GM12878 (cell line): Measurements from ENCODE around the gene POU2F1. TPM values are rescaled to one million over a fixed set of nuclear protein-coding genes. Genes with fewer than 3 reads are reported as not detected.

Source experiments
- ATAC-seq: fragments of 200-7000 bp; cut with Tn5 transposase; 3 replicates; pipeline ENCODE4 v1.9.1; 2020; ENCODE audit warnings: mild to moderate bottlenecking, moderate library complexity
- BruUV-seq: library from RNA; stranded (reverse); fragments of 400-500 nt; replicated peaks from 2 replicates; lab custom pipeline; 2021; lab: Mats Ljungman, UMichigan
- CTCF ChIA-PET: fragments of 300-600 bp; sonication (Branson Sonifier 250); formaldehyde crosslinking; extraction: SDS; loops from one replicate; lab custom pipeline; 2021; ENCODE audit warnings: inconsistent platforms; lab: Yijun Ruan, JAX
- POLR2A ChIA-PET: fragments of 350-600 bp; formaldehyde crosslinking; extraction: SDS; loops from one replicate; lab custom pipeline; 2021; ENCODE audit warnings: inconsistent platforms; lab: Charles Lee
- RAD21 ChIA-PET: fragments of 300-600 bp; sonication (Branson Sonifier 250); formaldehyde crosslinking; loops from one replicate; lab custom pipeline; 2023; ENCODE audit warnings: antibody characterized with exemption; ENCODE audit not compliant: unreplicated experiment; lab: Charles Lee
- SMC1A ChIA-PET: fragments of 300-600 bp; sonication (Branson Sonifier 250); formaldehyde crosslinking; loops from one replicate; lab custom pipeline; 2023; ENCODE audit not compliant: unreplicated experiment, uncharacterized antibody; lab: Charles Lee
- DNase-seq: peaks from one replicate; pipeline ENCODE4 v3.0.0-alpha.2; 2011; ENCODE audit warnings: low read depth, low spot score
- FAIRE-seq: peaks from 3 replicates; lab custom pipeline; 2011; peaks lifted over from hg19 to GRCh38; lab: Jason Lieb, UNC
- H2AFZ ChIP-seq: 2 replicates; pipeline ENCODE4 v1.6.0; 2011; ENCODE audit warnings: low read depth, low read length, control low read depth; ENCODE audit not compliant: control insufficient read depth
- H3K27ac ChIP-seq: 2 replicates; pipeline ENCODE4 v1.5.1; 2011; ENCODE audit warnings: control low read depth; ENCODE audit not compliant: control insufficient read depth, insufficient read depth
- H3K27me3 ChIP-seq, 2 experiments: replicated peaks in 1 of 2; 2 replicates each; pipeline versions ENCODE4 v1.6.0 to v1.6.1; 2011; ENCODE audit warnings: low read length in 1 of 2; ENCODE audit not compliant: control insufficient read depth in 2 of 2, insufficient read depth in 2 of 2
- H3K36me3 ChIP-seq, 2 experiments: 2 replicates each; pipeline ENCODE4 v1.5.1; 2011; ENCODE audit warnings: low read length in 1 of 2; ENCODE audit not compliant: control insufficient read depth in 2 of 2, insufficient read depth in 2 of 2
- H3K4me1 ChIP-seq: 2 replicates; pipeline ENCODE4 v1.6.1; 2011; ENCODE audit warnings: mild to moderate bottlenecking, low read length, moderate library complexity, mixed read lengths; ENCODE audit not compliant: control insufficient read depth, insufficient read depth
- H3K4me2 ChIP-seq: 2 replicates; pipeline ENCODE4 v1.6.0; 2011; ENCODE audit warnings: control low read depth; ENCODE audit not compliant: control insufficient read depth, insufficient read depth
- H3K4me3 ChIP-seq: fragments of 200-600 bp; sonication (generic); 2 replicates; pipeline ENCODE4 v1.5.1; 2016
- H3K79me2 ChIP-seq: 2 replicates; pipeline ENCODE4 v1.6.0; 2011; ENCODE audit warnings: low read length; ENCODE audit not compliant: control insufficient read depth, insufficient read depth
- H3K9ac ChIP-seq: 2 replicates; pipeline ENCODE4 v1.8.0; 2011; ENCODE audit warnings: low read length, control low read depth, mixed read lengths; ENCODE audit not compliant: control insufficient read depth, insufficient read depth
- H3K9me3 ChIP-seq: replicated peaks from 3 replicates; pipeline ENCODE4 v1.5.1; 2011; ENCODE audit warnings: mild to moderate bottlenecking, low read length; ENCODE audit not compliant: control insufficient read depth, insufficient read depth
- H4K20me1 ChIP-seq: 2 replicates; pipeline ENCODE4 v1.6.0; 2011; ENCODE audit not compliant: control insufficient read depth, insufficient read depth
- ATF7 ChIP-seq: fragments of 450-650 bp; IDR thresholded peaks from 2 replicates; pipeline ENCODE4 v1.6.1; 2016; ENCODE audit warnings: low read depth, mild to moderate bottlenecking
- BACH1 ChIP-seq: fragments of 450-650 bp; IDR thresholded peaks from 2 replicates; pipeline ENCODE4 v1.6.1; 2017; ENCODE audit warnings: mild to moderate bottlenecking, borderline replicate concordance
- BHLHE40 ChIP-seq, 2 experiments: fragments of 450-650 bp in 1 of 2; IDR thresholded peaks; 2 replicates each; pipeline ENCODE4 v1.6.1; 2011 to 2017; ENCODE audit warnings: low read depth in 2 of 2, borderline replicate concordance in 1 of 2, improper control_type of control experiment in 1 of 2, low read length in 1 of 2, mild to moderate bottlenecking in 1 of 2
- CBX3 ChIP-seq: fragments of 200-600 bp; sonication (generic); IDR thresholded peaks from 2 replicates; pipeline ENCODE4 v1.6.1; 2016; ENCODE audit warnings: low read depth, borderline replicate concordance
- CREB1 ChIP-seq: IDR thresholded peaks from 2 replicates; pipeline ENCODE4 v1.6.1; 2012; ENCODE audit warnings: low read depth, mild to moderate bottlenecking, inconsistent platforms
- NFIC ChIP-seq: IDR thresholded peaks from 2 replicates; pipeline ENCODE4 v1.6.1; 2012; ENCODE audit warnings: low read depth, mild to moderate bottlenecking, inconsistent platforms, low read length, moderate library complexity
- PBX3 ChIP-seq: IDR thresholded peaks from 2 replicates; pipeline ENCODE4 v1.6.1; 2011; ENCODE audit warnings: mild to moderate bottlenecking, low read depth, low read length, moderate library complexity; ENCODE audit not compliant: insufficient replicate concordance
- POLR2AphosphoS2 ChIP-seq: IDR thresholded peaks from 2 replicates; pipeline ENCODE4 v1.6.1; 2011; ENCODE audit warnings: low read depth, mild to moderate bottlenecking, low read length, improper control_type of control experiment, moderate library complexity
- RBBP5 ChIP-seq: fragments of 200-600 bp; sonication (generic); conservative IDR thresholded peaks from 2 replicates; pipeline ENCODE4 v1.6.1; 2016
- SKIL ChIP-seq: fragments of 450-650 bp; IDR thresholded peaks from 2 replicates; pipeline ENCODE4 v1.6.1; 2017; ENCODE audit warnings: mild to moderate bottlenecking, low read depth, inconsistent platforms; ENCODE audit not compliant: poor library complexity, severe bottlenecking
- SMAD1 ChIP-seq: fragments of 450-650 bp; IDR thresholded peaks from 2 replicates; pipeline ENCODE4 v1.6.1; 2018; ENCODE audit warnings: mild to moderate bottlenecking, low read depth; ENCODE audit not compliant: partially characterized antibody
- SMC3 ChIP-seq: IDR thresholded peaks from 2 replicates; pipeline ENCODE4 v1.6.1; 2011; ENCODE audit warnings: low read length, improper control_type of control experiment, borderline replicate concordance
- SRF ChIP-seq, 2 experiments: IDR thresholded peaks; 2 replicates each; pipeline ENCODE4 v1.6.1; 2011; ENCODE audit warnings: low read depth in 2 of 2, low read length in 2 of 2, mild to moderate bottlenecking in 1 of 2, moderate library complexity in 1 of 2
- ZNF217 ChIP-seq: fragments of 450-650 bp; IDR thresholded peaks from 2 replicates; pipeline ENCODE4 v1.6.1; 2017; ENCODE audit warnings: antibody characterized with exemption, mild to moderate bottlenecking
- WGBS: methylation state at CpG from one replicate; pipeline ENCODE4 v1.1.6; 2016; ENCODE audit warnings: low lambda C conversion rate; ENCODE audit not compliant: insufficient replicate concordance, insufficient coverage; ENCODE audit errors: missing lambda C conversion rate; 5-methylcytosine and 5-hydroxymethylcytosine counted together
- in situ Hi-C: fragments of 300-500 bp; cut with MboI; formaldehyde crosslinking; loops from 9 replicates; pipeline ENCODE4 v1.14.3; 2018; ENCODE audit warnings: mixed read lengths
- intact Hi-C: fragments of 100-400 bp; cut with micrococcal nuclease; formaldehyde crosslinking; loops from one replicate; pipeline ENCODE4 v1.14.2; 2022; ENCODE audit not compliant: unreplicated experiment
- polyA plus RNA-seq, 11 experiments: library from polyadenylated mRNA; depleted of rRNA in 4 of 11; unstranded in 6 of 11; stranded (reverse) in 5 of 11; fragments of >200 nt; fragmentation: Nextera tagmentation in 4 of 11; fragmentation: Illumina TruSeq in 1 of 11; extraction: Ambion mirVana in 4 of 11; extraction: Trizol in 1 of 11; gene quantifications; 1 replicate in 1 of 11; 2 replicates in 10 of 11; pipeline versions ENCODE4 v1.2.1 to v1.2.3, GENCODE V29; 2011 to 2016; ENCODE audit warnings: inconsistent platforms in 2 of 11, missing spikeins in 2 of 11, low read depth in 1 of 11
- total RNA-seq, 4 experiments: library from RNA; depleted of rRNA in 3 of 4; stranded (reverse); fragments of >200 nt in 3 of 4; fragmentation: Illumina TruSeq in 1 of 4; extraction: Trizol in 1 of 4; gene quantifications; 2 replicates each; pipeline versions ENCODE4 v1.2.1 to v1.2.3, GENCODE V29; 2013 to 2021

Gene POU2F1
- total and polyA plus RNA-seq, 10 of the 15 experiments (the other 5 are each of a cell fraction or from before 2014, with no cell fraction given), result 2.5 to 21.7 (median 12.5) TPM

- TF ChIP-seq ATF7 (no peak), CBX3 (no peak), CREB1 (no peak), ZNF217 (no peak), BHLHE40 (IDR thresholded peaks at IDR 0.05; ENCODE audit: borderline replicate concordance in 1 of 2, low read depth in 2 of 2, low read length in 1 of 2) (no peak), SMAD1 (no peak), RBBP5 (no peak), POLR2AphosphoS2 (no peak), NFIC (no peak), SKIL (no peak)
- TF ChIP-seq, all 136 proteins: peak for 0
These were observed 166.7 kb downstream of the POU2F1 start (continued) for GRCh38 chr1:167387251-167387910.

- SMC1A ChIA-PET, result interaction anchor here (0.8 to 1.2 kb wide), 3 partner anchors 31 to 320 kb away, joined by 3 read pairs; no protein-coding TSS in a partner anchor
- no TSS peak for BruUV-seq
- in situ Hi-C loops, result no loop called here
- RAD21 ChIA-PET, result no interaction called here
- no peak for DNase-seq
- POLR2A ChIA-PET, result no interaction called here
- Histone ChIP-seq H3K9ac (no peak overlapping the region), H3K4me1 (no peaks in the 10 kb centered on the region), H3K27me3 (no peaks in the 10 kb centered on the region), H3K4me3 (no peak overlapping the region), H3K36me3 (peaks cover 5 to 23% of the 10 kb centered on the region in 2 experiments), H3K27ac (no peak overlapping the region), H4K20me1 (no peaks in the 10 kb centered on the region), H3K9me3 (no peaks in the 10 kb centered on the region), H3K4me2 (no peak overlapping the region), H2AFZ (no peak overlapping the region), H3K79me2 (no peaks in the 10 kb centered on the region)
- CTCF ChIA-PET, result interaction anchor here (0.8 to 1.5 kb wide), 2 partner anchors 46 to 121 kb away, joined by 3 to 4 read pairs; no protein-coding TSS in a partner anchor
- ATAC-seq, result no peak
- WGBS, result 100% methylated on average over 1 of the region's 1 CpG
- intact Hi-C loops, result no loop called here
- FAIRE-seq, result no peak
- TF ChIP-seq PBX3 (no peak), BACH1 (no peak), SMC3 (no peak), SRF (IDR thresholded peaks at IDR 0.05; ENCODE audit: low read depth in 2 of 2, low read length in 2 of 2) (no peak)
These were observed 168.3 kb downstream of the POU2F1 start for GRCh38 chr1:167388976-167389375.
